ENCODE results near the gene CRTAP. TPM values are rescaled to one million over a fixed set of nuclear protein-coding genes. Genes with fewer than 3 reads are reported as not detected.

CRTAP gene
- total RNA-seq, 2 donors from 2014 or later = 97.2 to 140 TPM

DNA sequence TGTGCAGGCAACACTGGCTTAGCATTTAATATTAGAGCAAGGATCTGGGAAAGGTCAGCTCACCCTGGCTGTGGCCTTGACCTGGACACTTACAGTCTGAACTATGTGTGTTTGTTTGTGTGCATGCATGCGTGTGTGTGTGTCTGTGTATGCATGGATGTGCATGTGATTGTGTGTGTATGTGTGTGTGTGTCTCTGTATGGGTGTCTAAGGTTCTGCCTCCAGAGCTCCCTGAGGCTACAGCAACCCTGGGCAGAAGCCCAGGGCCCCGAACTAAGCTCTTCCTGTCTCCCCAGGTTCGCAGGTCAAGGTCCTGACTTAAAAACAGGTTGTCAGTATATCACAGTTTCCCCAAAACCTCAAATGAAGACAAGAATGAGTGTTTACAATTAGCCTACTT is 53.5 kb downstream of the CRTAP start:
- Histone ChIP-seq H3K27ac (no peak overlapping the region), H3K27me3 (no peaks in the 10 kb centered on the region), H3K4me1 (no peaks in the 10 kb centered on the region), H3K4me3 (no peak overlapping the region), H3K36me3 (no peaks in the 10 kb centered on the region), H3K9me3 (no peaks in the 10 kb centered on the region)
- TF ChIP-seq, protein P1, sequence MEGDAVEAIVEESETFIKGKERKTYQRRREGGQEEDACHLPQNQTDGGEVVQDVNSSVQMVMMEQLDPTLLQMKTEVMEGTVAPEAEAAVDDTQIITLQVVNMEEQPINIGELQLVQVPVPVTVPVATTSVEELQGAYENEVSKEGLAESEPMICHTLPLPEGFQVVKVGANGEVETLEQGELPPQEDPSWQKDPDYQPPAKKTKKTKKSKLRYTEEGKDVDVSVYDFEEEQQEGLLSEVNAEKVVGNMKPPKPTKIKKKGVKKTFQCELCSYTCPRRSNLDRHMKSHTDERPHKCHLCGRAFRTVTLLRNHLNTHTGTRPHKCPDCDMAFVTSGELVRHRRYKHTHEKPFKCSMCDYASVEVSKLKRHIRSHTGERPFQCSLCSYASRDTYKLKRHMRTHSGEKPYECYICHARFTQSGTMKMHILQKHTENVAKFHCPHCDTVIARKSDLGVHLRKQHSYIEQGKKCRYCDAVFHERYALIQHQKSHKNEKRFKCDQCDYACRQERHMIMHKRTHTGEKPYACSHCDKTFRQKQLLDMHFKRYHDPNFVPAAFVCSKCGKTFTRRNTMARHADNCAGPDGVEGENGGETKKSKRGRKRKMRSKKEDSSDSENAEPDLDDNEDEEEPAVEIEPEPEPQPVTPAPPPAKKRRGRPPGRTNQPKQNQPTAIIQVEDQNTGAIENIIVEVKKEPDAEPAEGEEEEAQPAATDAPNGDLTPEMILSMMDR (IDR thresholded peaks at IDR 0.05) = no peak
- no peak for DNase-seq (ENCODE audit: low spot score)

DNA sequence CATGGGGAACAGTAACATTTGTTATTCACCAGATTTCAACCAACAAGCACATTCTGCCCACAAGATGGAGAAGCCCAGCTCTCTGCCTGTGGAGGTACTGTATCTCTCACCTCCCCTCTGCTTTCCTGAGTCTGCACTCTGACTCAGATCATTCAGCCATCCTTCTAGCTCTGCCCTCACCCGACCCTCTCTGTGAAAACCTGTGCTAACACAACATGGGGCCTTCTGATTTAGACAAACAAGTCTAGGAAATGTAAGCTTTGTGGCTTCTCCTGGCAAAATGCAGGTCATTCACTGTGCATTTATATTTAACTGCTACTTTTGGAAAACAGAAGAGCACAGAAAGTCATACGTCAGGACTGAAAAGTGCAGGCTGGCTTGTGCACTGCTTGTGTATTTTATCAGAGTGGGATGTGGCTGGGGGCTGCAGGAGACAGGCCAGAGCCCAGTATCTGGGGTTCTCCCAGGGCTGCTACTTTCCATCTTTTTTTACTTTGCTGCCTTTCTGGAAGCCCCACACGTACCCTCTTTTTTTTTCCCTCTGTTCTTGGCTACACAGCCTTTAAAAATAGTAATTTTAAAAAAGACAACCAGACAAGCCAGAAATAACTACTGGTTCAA is 54.0 kb downstream of the CRTAP start:
- Histone ChIP-seq H3K4me3 (no peak overlapping the region), H3K27ac (no peak overlapping the region)

DNA sequence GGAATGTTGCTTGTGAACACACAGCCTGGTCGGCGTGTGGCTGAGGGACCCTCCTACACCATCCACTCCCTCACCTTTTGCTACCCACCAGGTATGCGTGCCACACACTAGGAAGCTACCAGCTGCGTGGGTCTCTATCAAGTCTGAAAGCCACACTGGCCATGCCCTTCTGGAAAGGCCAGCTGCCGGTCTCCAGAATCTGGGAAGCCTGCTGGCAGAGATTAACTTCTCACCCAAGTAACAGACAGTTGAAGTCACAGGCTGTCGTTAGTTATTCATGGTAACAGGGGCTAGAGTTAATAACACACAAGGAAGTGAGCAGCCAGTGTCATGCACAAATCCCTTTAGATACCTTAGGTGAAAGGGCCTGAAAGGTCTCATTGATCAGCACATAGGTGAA is 56.7 kb downstream of the CRTAP start:
- no peak for DNase-seq (ENCODE audit: low spot score)
- TF ChIP-seq, protein P1 (IDR thresholded peaks at IDR 0.05) = no peak
- no peak overlapping the region for H3K4me3 ChIP-seq
- H3K4me1 ChIP-seq = peaks cover 0 to 5% of the 10 kb centered on the region in 2 donors
- no peaks in the 10 kb centered on the region for H3K36me3 ChIP-seq
- H3K27me3 ChIP-seq = no peaks in the 10 kb centered on the region
- H3K9me3 ChIP-seq = no peaks in the 10 kb centered on the region
- no peak overlapping the region for H3K27ac ChIP-seq

More for the DNA sequence above, 54.0 kb downstream of the CRTAP start:
- Histone ChIP-seq H3K36me3 (no peaks in the 10 kb centered on the region), H3K9me3 (no peaks in the 10 kb centered on the region), H3K4me1 (no peaks in the 10 kb centered on the region), H3K27me3 (no peaks in the 10 kb centered on the region)
- no peak for DNase-seq (ENCODE audit: low spot score)
- TF ChIP-seq, protein P1 (IDR thresholded peaks at IDR 0.05) = no peak

DNA sequence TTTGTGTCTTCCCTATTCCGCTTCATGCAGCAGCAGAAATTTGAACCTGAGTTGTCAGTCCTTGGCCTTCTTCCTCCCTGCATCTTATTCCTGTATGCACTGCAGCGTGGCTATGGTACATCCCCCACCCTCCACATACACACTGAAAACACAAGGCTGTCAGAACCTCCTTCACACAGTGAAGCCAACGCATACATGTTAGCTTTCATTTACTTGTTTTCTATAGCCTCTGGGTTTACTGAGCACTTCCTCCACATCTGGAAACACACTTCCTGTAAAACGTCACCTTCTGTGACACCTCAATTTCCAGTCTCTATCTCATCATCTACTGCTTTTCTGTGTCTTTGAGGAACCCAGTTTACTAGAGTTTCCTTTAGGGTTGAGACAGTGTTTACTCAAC is 57.8 kb downstream of the CRTAP start:
- no peak overlapping the region for H3K4me3 ChIP-seq
- H3K27me3 ChIP-seq = no peaks in the 10 kb centered on the region
- no peak for DNase-seq (ENCODE audit: low spot score)
- H3K27ac ChIP-seq = no peak overlapping the region
- H3K36me3 ChIP-seq = no peaks in the 10 kb centered on the region
- TF ChIP-seq, protein P1 (IDR thresholded peaks at IDR 0.05) = no peak
- H3K4me1 ChIP-seq = peaks cover 0 to 5% of the 10 kb centered on the region in 2 donors
- H3K9me3 ChIP-seq = no peaks in the 10 kb centered on the region

DNA sequence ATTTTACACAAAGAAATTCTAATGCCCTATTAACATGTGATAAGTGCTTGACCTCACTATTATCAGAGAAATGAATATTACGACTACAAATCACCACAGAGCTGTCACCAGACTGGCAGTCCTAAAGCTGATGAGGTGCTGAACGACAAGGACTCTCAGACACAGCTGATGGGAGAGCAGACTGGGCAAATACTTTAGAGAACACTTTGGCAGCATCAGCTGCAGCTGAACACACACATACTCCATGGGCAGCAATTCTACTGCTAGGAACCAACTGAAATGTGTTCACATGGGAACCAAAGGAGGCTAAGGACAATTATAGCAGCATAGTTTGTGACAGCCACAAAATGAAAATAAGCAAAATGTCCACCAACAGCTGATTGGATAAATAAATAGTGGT is 59.3 kb downstream of the CRTAP start:
- Histone ChIP-seq H3K4me3 (no peak overlapping the region), H3K4me1 (peaks cover 0 to 5% of the 10 kb centered on the region in 2 donors), H3K36me3 (no peaks in the 10 kb centered on the region), H3K27me3 (no peaks in the 10 kb centered on the region), H3K27ac (no peak overlapping the region), H3K9me3 (no peaks in the 10 kb centered on the region)
- TF ChIP-seq, protein P1 (IDR thresholded peaks at IDR 0.05) = no peak
- DNase-seq (ENCODE audit: low spot score) = no peak

DNA sequence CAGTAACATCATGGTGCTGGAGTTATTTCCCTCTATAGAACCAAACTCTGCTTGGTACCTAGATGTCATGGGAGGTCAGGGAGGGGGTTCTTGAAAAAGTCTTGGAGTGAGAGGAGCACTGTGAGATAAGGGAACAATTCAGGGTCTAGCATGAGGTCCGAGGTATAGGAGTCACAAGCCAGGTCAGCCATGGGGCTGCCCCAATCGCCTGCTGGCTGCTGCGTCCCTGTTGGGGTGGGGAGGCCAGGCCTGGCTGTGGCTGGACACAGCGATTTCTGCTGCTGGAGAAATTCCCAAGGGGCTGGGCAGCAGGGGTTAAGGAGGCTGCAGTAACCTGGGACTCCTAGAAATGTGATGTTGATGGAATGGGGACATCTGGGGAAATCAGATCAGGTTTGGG is 59.9 kb downstream of the CRTAP start:
- H3K4me1 ChIP-seq = peaks cover 0 to 5% of the 10 kb centered on the region in 2 donors
- DNase-seq (ENCODE audit: low spot score) = no peak
- no peak overlapping the region for H3K27ac ChIP-seq
- TF ChIP-seq, protein P1 (IDR thresholded peaks at IDR 0.05) = no peak
- H3K4me3 ChIP-seq = no peak overlapping the region
- no peaks in the 10 kb centered on the region for H3K27me3 ChIP-seq
- H3K9me3 ChIP-seq = peaks cover 0 to 3% of the 10 kb centered on the region in 2 donors
- no peaks in the 10 kb centered on the region for H3K36me3 ChIP-seq

Data from right atrium auricular region (tissue), 2 donors.